HG03045 (cell line): ENCODE measurements around the gene PIGX.

Source experiments
- ATAC-seq: cut with Tn5 transposase; IDR thresholded peaks from one replicate; pipeline ENCODE4 v1.9.1; 2021; ENCODE audit warnings: mild to moderate bottlenecking, moderate library complexity; ENCODE audit not compliant: unreplicated experiment

Gene PIGX

GRCh38 chr3:196754091-196754981 is 42.2 kb downstream of the PIGX start:
- no peak for ATAC-seq

GRCh38 chr3:196756732-196757131 is 44.6 kb downstream of the PIGX start:
- no peak for ATAC-seq

- ATAC-seq, result no peak
These were observed 45.9 kb downstream of the PIGX start for GRCh38 chr3:196757876-196758739.

- ATAC-seq, result no peak
These were observed 51.0 kb downstream of the PIGX start for GRCh38 chr3:196763179-196763578.

GRCh38 chr3:196765454-196765853 is 53.3 kb downstream of the PIGX start:
- no peak for ATAC-seq

- no peak for ATAC-seq
These were observed 58.9 kb downstream of the PIGX start for GRCh38 chr3:196771067-196771466.

GRCh38 chr3:196772102-196772501 is 59.9 kb downstream of the PIGX start:
- no peak for ATAC-seq

GRCh38 chr3:196772897-196773296 is 60.7 kb downstream of the PIGX start:
- no peak for ATAC-seq

- ATAC-seq, result no peak
These were observed 62.1 kb downstream of the PIGX start for GRCh38 chr3:196774191-196774820.

GRCh38 chr3:196774848-196775422 is 62.8 kb downstream of the PIGX start:
- ATAC-seq, result no peak

GRCh38 chr3:196775938-196776337 is 63.8 kb downstream of the PIGX start:
- no peak for ATAC-seq

- no peak for ATAC-seq
These were observed 65.7 kb downstream of the PIGX start for GRCh38 chr3:196777836-196778235.

GRCh38 chr3:196778755-196779154 is 66.6 kb downstream of the PIGX start:
- no peak for ATAC-seq

- ATAC-seq, result no peak
These were observed 70.3 kb downstream of the PIGX start for GRCh38 chr3:196782511-196782910.
